C4-2B (cell line): Measurements from ENCODE around the gene NHLH1.

Experiments used
- CTCF ChIP-seq: fragments of 450-650 bp; conservative IDR thresholded peaks from 2 replicates; pipeline ENCODE4 v1.5.1; 2017; ENCODE audit warnings: mild to moderate bottlenecking
- ZFX ChIP-seq: fragments of 450-650 bp; IDR thresholded peaks from 2 replicates; pipeline ENCODE4 v1.6.1; 2017

DNA sequence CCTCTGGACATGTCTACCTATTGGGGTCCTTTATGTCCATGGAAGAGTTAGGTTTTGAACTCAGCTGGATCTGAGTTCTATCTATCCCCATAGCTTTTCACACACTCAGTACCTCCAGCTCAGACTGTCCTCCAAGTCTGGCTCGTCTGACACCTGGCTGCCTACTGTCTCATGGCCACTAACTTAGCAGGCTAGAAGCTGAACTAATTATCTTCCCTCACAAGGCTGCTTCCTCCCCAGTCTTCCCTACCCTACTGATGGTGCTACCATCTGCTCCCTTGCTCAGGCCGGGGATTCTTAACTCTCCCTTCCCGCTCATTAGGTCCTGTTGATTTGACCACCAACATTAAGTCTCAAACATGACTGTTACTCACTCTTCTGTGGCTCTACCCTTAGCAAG lies 46.8 kb downstream of the NHLH1 start:
- TF ChIP-seq CTCF (no peak), ZFX (no peak)
